ENCODE data around the gene TGFBI.

DNA sequence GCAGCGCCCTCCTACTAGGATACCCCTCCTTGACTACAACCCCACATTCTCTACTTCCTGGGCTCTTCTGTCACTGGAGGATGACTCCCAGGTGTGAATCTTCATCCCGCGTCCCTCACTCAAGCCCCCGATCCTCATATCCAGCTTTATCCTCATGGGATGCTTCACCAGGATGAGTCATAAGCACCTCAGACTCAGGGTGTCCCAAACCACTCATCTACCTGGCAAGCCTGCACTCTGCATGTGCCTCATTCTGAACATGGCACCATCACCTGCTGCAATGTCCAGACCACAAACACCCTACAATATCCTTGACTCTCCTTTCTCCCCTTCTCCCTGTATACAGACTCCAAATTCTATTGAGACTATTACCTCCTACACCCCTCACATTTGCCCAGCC, 1.5 kb upstream of the TGFBI start:
- TF ChIP-seq, protein P1, sequence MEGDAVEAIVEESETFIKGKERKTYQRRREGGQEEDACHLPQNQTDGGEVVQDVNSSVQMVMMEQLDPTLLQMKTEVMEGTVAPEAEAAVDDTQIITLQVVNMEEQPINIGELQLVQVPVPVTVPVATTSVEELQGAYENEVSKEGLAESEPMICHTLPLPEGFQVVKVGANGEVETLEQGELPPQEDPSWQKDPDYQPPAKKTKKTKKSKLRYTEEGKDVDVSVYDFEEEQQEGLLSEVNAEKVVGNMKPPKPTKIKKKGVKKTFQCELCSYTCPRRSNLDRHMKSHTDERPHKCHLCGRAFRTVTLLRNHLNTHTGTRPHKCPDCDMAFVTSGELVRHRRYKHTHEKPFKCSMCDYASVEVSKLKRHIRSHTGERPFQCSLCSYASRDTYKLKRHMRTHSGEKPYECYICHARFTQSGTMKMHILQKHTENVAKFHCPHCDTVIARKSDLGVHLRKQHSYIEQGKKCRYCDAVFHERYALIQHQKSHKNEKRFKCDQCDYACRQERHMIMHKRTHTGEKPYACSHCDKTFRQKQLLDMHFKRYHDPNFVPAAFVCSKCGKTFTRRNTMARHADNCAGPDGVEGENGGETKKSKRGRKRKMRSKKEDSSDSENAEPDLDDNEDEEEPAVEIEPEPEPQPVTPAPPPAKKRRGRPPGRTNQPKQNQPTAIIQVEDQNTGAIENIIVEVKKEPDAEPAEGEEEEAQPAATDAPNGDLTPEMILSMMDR (IDR thresholded peaks at IDR 0.05), result no peak
- TF ChIP-seq POLR2AphosphoS5 (IDR thresholded peaks at IDR 0.05), result no peak

All from prostate gland (tissue), 2 donors.